Body of pancreas (tissue), 4 donors: ENCODE data around the gene DNAJC4. TPM values are rescaled to one million over a fixed set of nuclear protein-coding genes. Genes with fewer than 3 reads are reported as not detected.

Source experiments
- ATAC-seq: fragments of 150-250 bp; one replicate; pipeline ENCODE4 v1.9.1; 2016
- DNase-seq, 4 donors: peaks; one replicate each; pipeline ENCODE4 v3.0.0-alpha.2; 2019
- H3K27ac ChIP-seq, 4 donors: fragments of 200-600 bp; sonication (generic); 1 replicate in 3 of 4; 2 replicates in 1 of 4; pipeline versions ENCODE4 v1.5.1 to v1.6.1; 2016 to 2019; ENCODE audit warnings: mild to moderate bottlenecking in 1 of 4, mixed read lengths in 1 of 4, moderate library complexity in 1 of 4
- H3K27me3 ChIP-seq, 2 donors: fragments of 200-600 bp; sonication (generic); one replicate each; pipeline ENCODE4 v1.6.0; 2016; ENCODE audit warnings: mild to moderate bottlenecking in 1 of 2
- H3K36me3 ChIP-seq, 2 donors: fragments of 200-600 bp; sonication (generic); replicated peaks in 1 of 2; 2 replicates each; pipeline ENCODE4 v1.5.1; 2016; ENCODE audit warnings: low read depth in 2 of 2; ENCODE audit not compliant: insufficient read depth in 1 of 2
- H3K4me1 ChIP-seq: fragments of 200-600 bp; sonication (generic); one replicate; pipeline ENCODE4 v1.6.0; 2016
- H3K4me3 ChIP-seq, 2 donors: fragments of 200-600 bp; sonication (generic); 1 replicate in 1 of 2; 2 replicates in 1 of 2; pipeline ENCODE4 v1.5.1; 2016 to 2019
- H3K9me3 ChIP-seq, 3 donors: fragments of 200-600 bp; sonication (generic); 1 replicate in 2 of 3; 2 replicates in 1 of 3; pipeline ENCODE4 v1.5.1; 2016
- POLR2A ChIP-seq, 3 donors: fragments of 450-650 bp; IDR thresholded peaks; one replicate each; pipeline ENCODE4 v1.6.1; 2016; ENCODE audit warnings: antibody characterized with exemption in 3 of 3, mild to moderate bottlenecking in 2 of 3
- WGBS, 2 donors: methylation state at CpG; one replicate each; pipeline ENCODE4 v1.1.5; 2017; 5-methylcytosine and 5-hydroxymethylcytosine counted together
- intact Hi-C: fragments of 100-400 bp; cut with DNase I; formaldehyde crosslinking; loops from one replicate; pipeline ENCODE4 v1.15.1; 2023
- total RNA-seq, 2 donors: library from RNA; depleted of rRNA; stranded (reverse); fragments of >200 nt; gene quantifications; one replicate each; pipeline ENCODE4 v1.1.0, GENCODE V29; 2016
- TF ChIP-seq, protein P1 (sequence below), 7 experiments: fragments of 450-650 bp in 4 of 7; fragments of 200-600 bp in 3 of 7; sonication (generic) in 3 of 7; IDR thresholded peaks; one replicate each; pipeline ENCODE4 v1.5.1; 2016 to 2019; ENCODE audit warnings: antibody characterized with exemption in 7 of 7

The DNAJC4 gene
- total RNA-seq, 2 donors from 2014 or later, result 23.6 to 56.7 TPM

- Histone ChIP-seq H3K36me3 (no peaks in the 10 kb centered on the region), H3K9me3 (no peaks in the 10 kb centered on the region), H3K4me1 (peaks cover 18% of the 10 kb centered on the region), H3K4me3 (no peak overlapping the region), H3K27me3 (no peaks in the 10 kb centered on the region), H3K27ac (no peak overlapping the region)
- WGBS, 2 donors, result 87 to 93% methylated on average over 18 to 29 of the region's 35 CpGs
- ATAC-seq (no peak), DNase-seq (no peak)
- TF ChIP-seq, protein P1, sequence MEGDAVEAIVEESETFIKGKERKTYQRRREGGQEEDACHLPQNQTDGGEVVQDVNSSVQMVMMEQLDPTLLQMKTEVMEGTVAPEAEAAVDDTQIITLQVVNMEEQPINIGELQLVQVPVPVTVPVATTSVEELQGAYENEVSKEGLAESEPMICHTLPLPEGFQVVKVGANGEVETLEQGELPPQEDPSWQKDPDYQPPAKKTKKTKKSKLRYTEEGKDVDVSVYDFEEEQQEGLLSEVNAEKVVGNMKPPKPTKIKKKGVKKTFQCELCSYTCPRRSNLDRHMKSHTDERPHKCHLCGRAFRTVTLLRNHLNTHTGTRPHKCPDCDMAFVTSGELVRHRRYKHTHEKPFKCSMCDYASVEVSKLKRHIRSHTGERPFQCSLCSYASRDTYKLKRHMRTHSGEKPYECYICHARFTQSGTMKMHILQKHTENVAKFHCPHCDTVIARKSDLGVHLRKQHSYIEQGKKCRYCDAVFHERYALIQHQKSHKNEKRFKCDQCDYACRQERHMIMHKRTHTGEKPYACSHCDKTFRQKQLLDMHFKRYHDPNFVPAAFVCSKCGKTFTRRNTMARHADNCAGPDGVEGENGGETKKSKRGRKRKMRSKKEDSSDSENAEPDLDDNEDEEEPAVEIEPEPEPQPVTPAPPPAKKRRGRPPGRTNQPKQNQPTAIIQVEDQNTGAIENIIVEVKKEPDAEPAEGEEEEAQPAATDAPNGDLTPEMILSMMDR (IDR thresholded peaks at IDR 0.05), result no peak
- no peak for TF ChIP-seq POLR2A (IDR thresholded peaks at IDR 0.05)
- intact Hi-C loops, result no loop called here
Observed at GRCh38 chr11:64265176-64266160, 35.1 kb downstream of the DNAJC4 start.

- Histone ChIP-seq H3K36me3 (no peaks in the 10 kb centered on the region), H3K27ac (no peak overlapping the region), H3K4me3 (no peak overlapping the region), H3K27me3 (no peaks in the 10 kb centered on the region), H3K9me3 (no peaks in the 10 kb centered on the region), H3K4me1 (peaks cover 18% of the 10 kb centered on the region)
- intact Hi-C loops, result no loop called here
- WGBS, 2 donors, result 72 to 79% methylated on average over 9 to 11 of the region's 15 CpGs
- ATAC-seq, result no peak
- TF ChIP-seq, protein P1 (IDR thresholded peaks at IDR 0.05), result no peak
- TF ChIP-seq POLR2A (IDR thresholded peaks at IDR 0.05), result no peak
- DNase-seq, result no peak
Observed at GRCh38 chr11:64266339-64266738, 36.0 kb downstream of the DNAJC4 start.

DNA sequence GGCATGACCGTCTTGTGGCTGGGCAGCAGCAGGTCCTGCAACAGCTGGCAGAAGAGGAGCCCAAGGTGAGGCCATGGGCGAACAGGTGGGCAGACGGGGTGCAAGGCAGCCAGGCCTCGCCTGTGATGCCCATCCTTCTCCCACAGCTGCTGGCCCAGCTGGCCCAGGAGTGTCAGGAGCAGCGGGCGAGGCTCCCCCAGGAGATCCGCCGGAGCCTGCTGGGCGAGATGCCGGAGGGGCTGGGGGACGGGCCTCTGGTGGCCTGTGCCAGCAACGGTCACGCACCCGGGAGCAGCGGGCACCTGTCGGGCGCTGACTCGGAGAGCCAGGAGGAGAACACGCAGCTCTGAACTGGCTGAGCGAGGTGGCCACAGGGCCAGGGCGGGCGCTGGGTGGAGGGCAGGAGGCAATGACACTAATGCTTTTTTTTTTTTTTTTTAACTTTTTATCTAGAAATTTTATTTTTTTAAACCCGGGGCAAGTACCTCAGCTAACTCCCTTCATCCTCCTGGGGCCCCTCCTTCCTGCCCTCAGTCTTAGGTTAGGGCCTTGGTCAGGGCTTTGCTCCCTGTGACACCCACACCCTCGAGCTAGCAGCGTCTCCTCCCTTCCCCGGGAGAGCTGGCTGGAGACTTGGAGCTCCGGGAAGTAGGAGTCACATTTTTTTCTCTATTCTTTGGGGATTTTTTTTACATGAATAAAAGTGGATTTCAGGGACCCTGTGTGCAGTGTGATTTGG is 37.0 kb downstream of the DNAJC4 start:
- no peak for TF ChIP-seq POLR2A (IDR thresholded peaks at IDR 0.05)
- TF ChIP-seq, protein P1 (IDR thresholded peaks at IDR 0.05), result no peak
- intact Hi-C loops, result no loop called here
- Histone ChIP-seq H3K9me3 (no peaks in the 10 kb centered on the region), H3K4me1 (peaks cover 28% of the 10 kb centered on the region), H3K27ac (peak overlapping the region in 2 of 4 donors; percentile 95 to 98), H3K27me3 (no peaks in the 10 kb centered on the region), H3K36me3 (no peaks in the 10 kb centered on the region), H3K4me3 (no peak overlapping the region)
- DNase-seq (no peak), ATAC-seq (no peak)
- WGBS, 2 donors, result 85 to 89% methylated on average over 23 to 25 of the region's 27 CpGs

GRCh38 chr11:64268025-64268892 is 37.9 kb downstream of the DNAJC4 start:
- ATAC-seq, result no peak
- H3K36me3 ChIP-seq, result no peaks in the 10 kb centered on the region
- WGBS, 2 donors, result 43 to 48% methylated on average over 18 to 23 of the region's 23 CpGs
- peaks cover 36% of the 10 kb centered on the region for H3K4me1 ChIP-seq
- H3K27me3 ChIP-seq, result no peaks in the 10 kb centered on the region
- H3K27ac ChIP-seq, result peak overlapping the region; percentile 95 to 98 (median 96)
- no peak overlapping the region for H3K4me3 ChIP-seq
- DNase-seq, result peak; percentile 68 to 83 (median 74)
- H3K9me3 ChIP-seq, result no peaks in the 10 kb centered on the region
- no peak for TF ChIP-seq POLR2A (IDR thresholded peaks at IDR 0.05)
- TF ChIP-seq, protein P1 (IDR thresholded peaks at IDR 0.05), result no peak
- intact Hi-C loops, result no loop called here
